NB4 (cell line): ENCODE results near the gene SUGP1.

Experiments used
- DNase-seq: peaks from one replicate; pipeline ENCODE4 v3.0.0; 2010; ENCODE audit warnings: low read depth
- H3K4me3 ChIP-seq: one replicate; pipeline ENCODE4 v1.5.1; 2011; ENCODE audit warnings: mild to moderate bottlenecking, low read depth, low read length, moderate library complexity
- CTCF ChIP-seq: IDR thresholded peaks from one replicate; pipeline ENCODE4 v1.5.1; 2012; ENCODE audit warnings: low read depth, low read length
- MYC ChIP-seq: IDR thresholded peaks from 2 replicates; pipeline ENCODE4 v1.6.1; 2011; ENCODE audit warnings: low read depth, low read length
- POLR2A ChIP-seq: IDR thresholded peaks from 2 replicates; pipeline ENCODE4 v1.6.1; 2011; ENCODE audit warnings: mild to moderate bottlenecking; ENCODE audit not compliant: insufficient read length; ENCODE audit errors: extremely low read depth
- TF ChIP-seq, protein P1 (sequence below): IDR thresholded peaks from 2 replicates; pipeline ENCODE4 v1.6.1; 2011; ENCODE audit warnings: low read depth, low read length

Gene SUGP1

DNA sequence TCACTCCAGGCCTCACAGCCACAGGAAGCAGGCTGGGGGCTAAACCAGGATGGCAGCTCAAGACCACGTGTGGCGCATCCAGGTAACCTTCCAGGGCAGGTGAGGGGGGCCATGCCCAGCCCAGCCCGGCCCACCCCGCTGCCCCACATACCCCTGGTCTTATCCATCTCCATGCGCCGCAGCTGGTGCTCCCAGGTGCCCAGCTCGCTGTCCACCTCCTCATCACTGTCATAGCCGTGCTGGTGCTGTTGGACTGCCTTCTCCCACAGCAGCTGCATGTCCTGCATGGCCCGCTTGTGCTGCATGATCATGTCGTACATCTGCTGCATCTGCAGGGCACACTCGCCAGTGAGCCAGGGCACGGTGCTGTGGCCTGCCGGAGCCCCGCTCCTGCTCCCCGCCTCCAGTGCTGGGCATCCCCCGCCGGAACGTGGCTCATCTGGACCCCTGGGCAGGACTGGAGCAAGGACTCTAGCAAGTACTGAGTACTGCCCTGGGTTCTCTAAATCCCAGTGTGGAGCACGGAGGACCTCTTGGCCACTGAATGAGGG, 41.2 kb downstream of the SUGP1 start:
- H3K4me3 ChIP-seq, result no peak overlapping the region
- no peak for DNase-seq
- TF ChIP-seq CTCF (no peak), POLR2A (no peak), MYC (no peak)
- TF ChIP-seq, protein P1, sequence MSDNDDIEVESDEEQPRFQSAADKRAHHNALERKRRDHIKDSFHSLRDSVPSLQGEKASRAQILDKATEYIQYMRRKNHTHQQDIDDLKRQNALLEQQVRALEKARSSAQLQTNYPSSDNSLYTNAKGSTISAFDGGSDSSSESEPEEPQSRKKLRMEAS, result no peak

DNA sequence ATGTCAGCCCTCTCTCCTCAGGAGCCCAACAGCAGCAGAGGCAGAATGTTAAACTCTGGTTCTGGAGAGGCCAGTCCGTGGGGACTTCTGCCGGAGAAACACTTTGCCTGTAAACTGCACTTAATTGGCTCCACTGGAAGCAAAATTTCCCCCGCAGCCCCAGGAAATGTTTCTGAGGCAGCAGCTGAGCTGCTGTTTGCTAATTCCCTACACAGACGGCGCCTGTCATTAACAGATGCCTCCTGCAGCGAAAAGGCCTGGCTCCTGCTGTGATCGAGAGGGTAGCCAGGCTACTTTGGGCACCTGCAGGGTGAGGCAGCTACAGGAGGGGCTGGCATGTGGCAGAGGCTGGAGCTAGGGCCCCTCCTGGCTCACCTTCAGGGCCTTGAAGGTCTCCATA, 42.0 kb downstream of the SUGP1 start:
- TF ChIP-seq MYC (no peak), POLR2A (no peak), CTCF (no peak)
- TF ChIP-seq, protein P1, result no peak
- no peak overlapping the region for H3K4me3 ChIP-seq
- no peak for DNase-seq

DNA sequence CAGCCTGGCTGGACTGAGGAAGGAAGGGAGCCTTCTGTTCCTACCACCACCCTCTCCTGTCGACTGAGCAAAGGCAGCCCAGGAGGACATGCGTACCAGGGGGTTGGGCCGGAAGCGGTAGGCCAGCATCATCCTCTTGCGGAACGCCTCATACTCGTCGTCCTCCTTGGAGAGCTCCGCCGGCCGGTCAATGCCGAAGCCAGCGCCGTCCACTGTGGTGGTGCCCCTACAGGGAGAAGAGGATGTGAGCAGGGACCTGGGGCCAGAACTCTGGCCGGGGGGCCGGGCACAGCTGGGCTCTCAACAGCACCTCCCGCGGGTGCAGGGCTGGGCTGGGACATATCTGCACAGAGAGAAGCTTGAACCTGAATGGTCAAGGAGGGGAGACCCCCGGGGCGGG, 43.5 kb downstream of the SUGP1 start:
- DNase-seq, result no peak
- H3K4me3 ChIP-seq, result no peak overlapping the region
- no peak for TF ChIP-seq POLR2A

- H3K4me3 ChIP-seq, result no peak overlapping the region
- TF ChIP-seq, protein P1, result no peak
- TF ChIP-seq CTCF, result no peak
- no peak for TF ChIP-seq POLR2A
- TF ChIP-seq MYC, result no peak
- no peak for DNase-seq
Observed at GRCh38 chr19:19276386-19276785, 43.9 kb downstream of the SUGP1 start.

DNA sequence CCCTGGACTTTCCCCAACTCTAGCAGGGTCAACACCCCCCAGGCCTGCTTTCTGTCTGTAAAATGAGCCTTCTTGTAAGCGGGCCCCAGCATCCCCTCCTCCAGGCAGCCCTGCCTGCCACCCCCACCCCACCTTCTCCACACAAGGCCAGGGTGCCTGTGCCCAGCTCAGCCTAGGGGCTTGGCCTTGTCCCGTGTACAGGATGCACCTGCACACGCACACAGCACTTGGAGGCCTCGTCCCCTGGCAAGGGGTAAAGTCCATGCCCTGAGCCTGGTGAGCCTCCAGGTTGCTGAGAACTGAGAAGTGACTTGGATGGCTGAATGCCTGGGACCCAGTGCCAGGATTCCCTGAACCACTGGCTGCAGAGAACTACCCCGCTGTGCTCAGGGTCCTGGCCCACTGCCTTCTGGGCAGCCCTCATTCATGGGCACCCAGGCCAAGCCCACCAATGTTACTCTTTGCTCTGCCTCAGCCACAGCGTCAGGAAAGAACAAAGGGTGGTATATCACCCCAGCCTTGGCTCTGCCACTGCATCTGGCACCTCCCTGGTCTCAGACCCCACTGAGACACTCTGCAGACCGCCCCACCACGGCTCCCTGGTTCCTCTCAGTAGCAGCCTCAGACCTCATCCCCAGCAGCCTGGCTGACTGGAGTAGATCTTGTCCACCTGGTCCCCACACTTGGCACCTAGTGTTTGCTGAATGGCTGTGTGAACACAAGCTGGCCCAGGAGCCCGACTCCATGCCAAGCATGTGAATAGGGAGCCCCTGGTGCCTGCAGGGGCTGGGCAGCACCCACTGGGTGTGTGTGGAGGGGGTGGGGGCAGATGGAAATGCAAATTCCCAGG, 45.4 kb downstream of the SUGP1 start:
- DNase-seq, result no peak
- no peak overlapping the region for H3K4me3 ChIP-seq
- TF ChIP-seq CTCF (no peak), POLR2A (no peak), MYC (no peak)
- TF ChIP-seq, protein P1, result no peak

- TF ChIP-seq POLR2A (no peak), MYC (no peak), CTCF (no peak)
- TF ChIP-seq, protein P1, result no peak
- H3K4me3 ChIP-seq, result no peak overlapping the region
- DNase-seq, result no peak
Observed at GRCh38 chr19:19274146-19274545, 46.2 kb downstream of the SUGP1 start.
